ENCODE data around the gene B9D1.

GRCh38 chr17:19409066-19409465, 46.5 kb upstream of the B9D1 start:
- no peak for TF ChIP-seq TEAD4 (IDR thresholded peaks at IDR 0.05)
- TF ChIP-seq EP300 (IDR thresholded peaks at IDR 0.05; ENCODE audit: borderline replicate concordance) = no peak
- no peak for TF ChIP-seq NFIC (IDR thresholded peaks at IDR 0.05)
- TF ChIP-seq TAF1 (IDR thresholded peaks at IDR 0.05; ENCODE audit: low read depth) = no peak
- TF ChIP-seq REST (IDR thresholded peaks at IDR 0.05; ENCODE audit: low read depth) = no peak
- no peak for TF ChIP-seq RAD21 (IDR thresholded peaks at IDR 0.05; ENCODE audit: low read depth)
- no peak for TF ChIP-seq FOXM1 (IDR thresholded peaks at IDR 0.05; ENCODE audit: borderline replicate concordance, low read depth)
- no peak for TF ChIP-seq YY1 (IDR thresholded peaks at IDR 0.05; ENCODE audit: low read depth)
- no peak for TF ChIP-seq CEBPB (IDR thresholded peaks at IDR 0.05)
- TF ChIP-seq CREB1 (IDR thresholded peaks at IDR 0.05; ENCODE audit: low read depth) = no peak
